HG03139 (cell line): Measurements from ENCODE around the gene TRAF7.

Source experiments
- ATAC-seq: cut with Tn5 transposase; IDR thresholded peaks from one replicate; pipeline ENCODE4 v1.9.1; 2021; ENCODE audit not compliant: unreplicated experiment

Gene TRAF7

DNA sequence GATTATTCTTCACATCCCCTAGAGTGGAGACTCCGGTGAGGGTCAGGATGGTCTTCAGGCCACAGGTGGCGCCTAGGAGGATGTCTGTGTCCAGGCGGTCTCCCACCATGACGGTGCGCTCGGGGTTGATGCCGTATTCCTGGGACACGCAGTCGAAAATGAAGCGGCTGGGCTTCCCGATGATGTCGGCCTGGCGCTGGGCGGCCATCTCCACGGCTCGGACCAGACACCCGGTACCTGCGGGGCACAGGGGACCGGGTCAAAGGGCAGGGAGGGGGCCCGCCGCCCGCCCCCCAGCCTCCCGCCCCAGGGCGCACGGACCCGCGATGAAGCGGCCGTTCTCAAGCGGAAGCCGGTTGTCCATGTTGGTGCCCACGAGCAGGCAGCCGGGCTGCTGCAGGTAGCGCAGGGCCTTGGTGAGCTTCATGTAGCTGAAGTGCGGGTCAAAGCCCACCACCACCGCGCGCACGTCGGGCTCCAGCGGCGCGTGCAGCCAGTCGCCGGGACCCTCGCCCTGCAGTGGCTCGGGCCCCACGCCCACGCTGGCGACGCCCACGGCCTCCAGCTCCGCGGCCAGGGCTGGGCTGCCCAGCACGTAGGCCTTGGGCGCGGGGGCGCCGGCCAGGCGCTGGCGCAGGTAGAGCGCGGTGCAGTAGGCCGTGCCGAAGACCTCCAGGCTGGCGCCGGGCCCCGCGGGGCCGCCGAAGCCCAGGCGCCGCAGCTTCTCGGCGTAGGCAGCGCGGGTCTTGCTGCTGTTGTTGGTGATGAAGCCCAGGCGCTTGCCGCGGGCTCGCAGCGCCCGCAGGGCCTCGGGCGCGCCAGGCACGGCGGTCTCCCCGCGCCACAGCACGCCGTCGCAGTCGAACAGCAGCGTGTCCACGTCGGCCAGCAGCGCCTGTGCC is 58.5 kb downstream of the TRAF7 start:
- no peak for ATAC-seq

DNA sequence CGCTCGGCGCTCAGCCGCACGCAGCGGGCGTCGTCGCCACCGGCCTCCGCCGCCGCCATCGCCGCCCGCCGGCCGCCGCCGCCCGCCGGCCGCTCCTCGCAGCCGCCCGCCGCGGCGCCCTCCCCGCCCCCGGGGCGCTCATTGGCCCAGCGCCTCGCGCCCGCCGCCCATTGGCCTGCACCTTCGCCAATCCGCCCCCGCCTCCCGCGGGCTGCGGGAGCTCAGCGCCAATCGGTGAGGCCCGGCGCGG is 59.1 kb downstream of the TRAF7 start, which contains the start of gene PGP:
Gene PGP, minus strand, starts transcription at position 122 of the 250 bp plus-strand sequence. Its CDS starts 63 bp downstream, at position 59.
- ATAC-seq: peak; percentile 82

DNA sequence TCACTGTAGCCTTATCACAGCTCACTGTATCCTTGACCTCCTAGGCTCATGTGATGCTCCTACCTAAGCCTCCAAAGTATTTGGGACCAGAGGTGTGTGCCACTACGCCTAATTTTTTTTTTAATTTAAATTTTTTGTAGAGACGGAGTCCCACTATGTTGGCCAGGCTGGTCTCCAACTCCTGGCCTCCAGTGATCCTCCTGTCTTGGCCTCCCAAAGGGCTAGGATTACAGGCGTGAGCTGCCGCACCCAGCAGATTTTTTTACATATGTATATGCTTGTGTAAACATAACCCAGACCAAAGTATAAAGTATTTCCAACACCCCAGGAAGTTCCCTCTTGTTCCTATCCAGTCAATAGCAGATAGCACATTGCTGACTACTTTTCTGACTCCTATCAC is 60.7 kb downstream of the TRAF7 start:
- no peak for ATAC-seq

DNA sequence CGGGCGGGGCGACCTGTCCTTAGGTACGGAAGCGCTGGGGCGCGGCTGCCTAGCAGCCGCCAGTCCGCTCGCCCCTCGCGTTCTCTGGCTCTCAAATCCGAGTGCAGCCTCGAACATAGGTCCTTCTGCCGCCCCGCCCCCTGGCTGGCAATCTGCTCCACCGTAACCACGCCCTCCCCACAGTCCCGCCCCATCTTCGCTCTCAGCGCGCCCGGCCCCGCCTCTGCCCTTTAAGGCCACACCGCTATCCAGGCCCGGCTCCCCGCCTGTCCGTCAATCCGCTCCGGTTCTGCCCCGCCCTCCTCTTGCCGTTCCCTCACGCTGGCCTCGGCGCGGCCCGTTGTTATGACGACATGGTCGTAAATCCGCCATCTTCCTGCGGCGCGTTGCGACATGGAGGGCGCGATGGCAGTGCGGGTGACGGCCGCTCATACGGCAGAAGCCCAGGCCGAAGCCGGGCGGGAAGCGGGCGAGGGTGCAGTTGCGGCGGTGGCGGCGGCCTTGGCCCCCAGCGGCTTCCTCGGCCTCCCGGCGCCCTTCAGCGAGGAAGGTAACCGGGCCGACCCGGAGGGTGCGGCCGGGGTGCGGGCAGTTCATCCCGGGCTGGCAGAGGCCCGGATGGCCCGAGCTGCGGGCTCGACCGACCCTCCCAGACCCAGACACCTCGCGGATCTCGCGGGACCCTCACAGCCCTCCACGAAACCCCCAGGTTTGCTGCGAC is 67.8 kb downstream of the TRAF7 start, which contains the start of gene E4F1:
Gene E4F1, plus strand, starts transcription at position 371 of the 721 bp plus-strand sequence. Its CDS starts 23 bp downstream, at position 394.
- peak; percentile 91 for ATAC-seq

DNA sequence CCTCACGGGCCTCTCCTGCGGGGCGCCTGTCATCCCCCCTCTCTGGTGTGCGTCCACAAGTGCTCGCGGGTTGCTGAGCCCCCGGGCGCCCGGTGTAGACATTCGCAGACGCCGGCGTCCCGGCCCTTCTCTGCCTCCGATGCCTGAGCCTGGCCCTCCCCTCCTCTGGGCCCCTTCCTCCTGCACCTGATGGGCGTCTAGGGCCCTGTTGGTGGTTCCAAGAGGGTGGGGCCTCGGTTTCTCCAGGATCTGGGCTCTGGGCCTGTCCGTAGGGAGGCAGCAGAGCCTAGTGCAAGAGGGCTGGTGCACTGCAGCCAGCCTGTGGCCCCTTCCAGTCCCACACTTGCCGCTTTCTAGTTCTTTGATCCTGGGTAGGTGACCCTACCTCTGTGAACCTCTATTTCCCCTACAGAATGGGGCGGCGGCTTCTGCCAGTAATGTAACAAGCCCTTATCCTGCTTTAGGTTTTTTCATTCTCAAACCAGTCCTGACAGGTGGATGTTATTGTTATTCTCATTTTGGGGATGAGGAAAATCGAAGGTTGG is 68.4 kb downstream of the TRAF7 start:
- no peak for ATAC-seq

DNA sequence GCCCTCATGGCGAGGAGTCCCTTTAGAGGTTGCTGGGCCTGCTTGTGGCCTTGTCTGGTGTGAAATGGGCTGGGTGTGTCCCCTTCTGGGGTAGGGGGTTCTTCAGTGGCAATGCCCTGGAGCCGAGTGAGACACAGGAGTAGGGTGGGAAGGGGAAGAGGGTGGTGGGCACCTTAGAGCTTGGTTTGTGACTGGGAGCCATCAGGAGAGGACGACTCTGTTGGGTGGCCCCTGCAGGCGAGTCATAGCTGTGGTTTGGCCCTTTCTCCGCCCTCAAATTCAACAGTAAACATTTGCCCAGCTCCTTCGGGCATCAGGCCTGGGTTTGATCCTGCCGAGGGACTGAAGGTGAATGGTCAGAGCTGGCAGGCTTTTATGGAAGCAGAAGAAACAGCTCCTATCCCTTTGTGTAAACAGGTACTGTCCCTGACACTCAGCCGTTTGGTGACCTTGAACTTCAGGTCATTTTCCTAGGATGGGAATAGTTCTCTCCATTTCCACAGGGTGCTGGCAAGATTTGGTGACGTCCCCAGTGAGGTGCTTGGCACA is 70.7 kb downstream of the TRAF7 start:
- ATAC-seq: no peak

DNA sequence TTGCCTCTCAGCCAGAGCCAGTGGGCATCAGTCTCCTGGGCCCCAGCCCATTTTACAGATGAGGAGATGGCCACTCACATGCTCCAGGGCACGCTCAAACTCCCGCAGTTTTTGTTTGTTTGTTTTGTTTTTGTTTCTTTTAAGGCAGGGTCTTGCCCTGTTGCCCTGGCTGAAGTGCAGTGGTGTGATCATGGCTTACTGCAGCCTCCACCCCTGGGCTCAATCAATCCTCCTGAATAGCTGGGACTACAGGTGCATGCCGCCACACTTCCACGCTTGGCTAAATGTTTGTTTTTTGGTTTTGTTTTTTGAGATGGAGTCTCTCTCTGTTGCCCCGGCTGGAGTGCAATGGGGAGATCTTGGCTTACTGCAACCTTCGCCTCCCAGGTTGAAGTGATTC is 71.3 kb downstream of the TRAF7 start:
- ATAC-seq: no peak
